Right atrium auricular region (tissue), 2 donors: Measurements from ENCODE around the gene KLF7. TPM values are rescaled to one million over a fixed set of nuclear protein-coding genes. Genes with fewer than 3 reads are reported as not detected.
A peak's percentile ranks its signal among the peaks of the same experiment; 100 is the strongest.

ENCODE experiments used
- DNase-seq: peaks from one replicate; pipeline ENCODE4 v3.0.0-alpha.2; 2019; ENCODE audit warnings: low spot score
- H3K27ac ChIP-seq, 2 donors: fragments of 200-600 bp; sonication (generic); 1 replicate in 1 of 2; 2 replicates in 1 of 2; pipeline ENCODE4 v1.5.1; 2016 to 2019
- H3K27me3 ChIP-seq, 2 donors: fragments of 200-600 bp; sonication (generic); one replicate each; pipeline versions ENCODE4 v1.5.1 to v1.6.0; 2017 to 2019
- H3K36me3 ChIP-seq: fragments of 200-600 bp; sonication (generic); one replicate; pipeline ENCODE4 v1.5.1; 2016
- H3K4me1 ChIP-seq, 2 donors: fragments of 200-600 bp; sonication (generic); one replicate each; pipeline versions ENCODE4 v1.5.1 to v1.6.0; 2017 to 2019
- H3K4me3 ChIP-seq, 2 donors: fragments of 200-600 bp; sonication (generic); 1 replicate in 1 of 2; 2 replicates in 1 of 2; pipeline ENCODE4 v1.5.1; 2017 to 2019; ENCODE audit warnings: mild to moderate bottlenecking in 1 of 2, moderate library complexity in 1 of 2
- H3K9me3 ChIP-seq, 2 donors: fragments of 200-600 bp; sonication (generic); one replicate each; pipeline ENCODE4 v1.5.1; 2019
- CTCF ChIP-seq, 2 donors: fragments of 200-600 bp; sonication (generic); IDR thresholded peaks; one replicate each; pipeline ENCODE4 v1.5.1; 2019; ENCODE audit warnings: antibody characterized with exemption in 2 of 2
- total RNA-seq, 2 donors: library from RNA; depleted of rRNA; stranded (reverse); fragments of >200 nt; gene quantifications; one replicate each; pipeline ENCODE4 v1.1.0, GENCODE V29; 2016

Gene KLF7
- total RNA-seq, 2 donors from 2014 or later = 13.5 to 29.9 TPM

- no peaks in the 10 kb centered on the region for H3K27me3 ChIP-seq
- H3K9me3 ChIP-seq = no peaks in the 10 kb centered on the region
- peak; percentile 100 for DNase-seq
- no peaks in the 10 kb centered on the region for H3K36me3 ChIP-seq
- no peak for TF ChIP-seq CTCF (IDR thresholded peaks at IDR 0.05)
- H3K27ac ChIP-seq = peak overlapping the region; percentile 100
- H3K4me1 ChIP-seq = peaks cover 0 to 32% of the 10 kb centered on the region in 2 donors
- peak overlapping the region; percentile 83 to 85 for H3K4me3 ChIP-seq
Observed at GRCh38 chr2:207166039-207166348, 246 bp upstream of the KLF7 start.

GRCh38 chr2:207164006-207164831 lies 1.5 kb downstream of the KLF7 start:
- no peaks in the 10 kb centered on the region for H3K9me3 ChIP-seq
- peak overlapping the region; percentile 61 to 85 for H3K4me3 ChIP-seq
- peak overlapping the region; percentile 100 for H3K27ac ChIP-seq
- H3K4me1 ChIP-seq = peaks cover 0 to 50% of the 10 kb centered on the region in 2 donors
- TF ChIP-seq CTCF (IDR thresholded peaks at IDR 0.05) = no peak
- H3K36me3 ChIP-seq = no peaks in the 10 kb centered on the region
- peak; percentile 80 for DNase-seq
- H3K27me3 ChIP-seq = no peaks in the 10 kb centered on the region

- Histone ChIP-seq H3K27me3 (no peaks in the 10 kb centered on the region), H3K4me3 (peak overlapping the region; percentile 61 to 85), H3K4me1 (peaks cover 0 to 55% of the 10 kb centered on the region in 2 donors), H3K27ac (peak overlapping the region; percentile 100), H3K9me3 (no peaks in the 10 kb centered on the region), H3K36me3 (no peaks in the 10 kb centered on the region)
- DNase-seq = no peak
- TF ChIP-seq CTCF (IDR thresholded peaks at IDR 0.05) = no peak
Observed at GRCh38 chr2:207163756-207164005, 2.1 kb downstream of the KLF7 start.

- Histone ChIP-seq H3K27me3 (no peaks in the 10 kb centered on the region), H3K36me3 (no peaks in the 10 kb centered on the region), H3K9me3 (no peaks in the 10 kb centered on the region), H3K27ac (peak overlapping the region; percentile 100), H3K4me3 (peak overlapping the region; percentile 61 to 85), H3K4me1 (peaks cover 0 to 60% of the 10 kb centered on the region in 2 donors)
- no peak for TF ChIP-seq CTCF (IDR thresholded peaks at IDR 0.05)
- DNase-seq = no peak
Observed at GRCh38 chr2:207163053-207163755, 2.5 kb downstream of the KLF7 start.

GRCh38 chr2:207162316-207162715 lies 3.4 kb downstream of the KLF7 start:
- H3K27me3 ChIP-seq = no peaks in the 10 kb centered on the region
- H3K4me3 ChIP-seq = peak overlapping the region; percentile 61 to 85
- no peak for TF ChIP-seq CTCF (IDR thresholded peaks at IDR 0.05)
- H3K36me3 ChIP-seq = no peaks in the 10 kb centered on the region
- peak overlapping the region; percentile 100 for H3K27ac ChIP-seq
- no peak for DNase-seq
- no peaks in the 10 kb centered on the region for H3K9me3 ChIP-seq
- H3K4me1 ChIP-seq = peaks cover 0 to 62% of the 10 kb centered on the region in 2 donors
